Endothelial cell of umbilical vein (primary cell): Measurements from ENCODE around the gene TMEM184B. TPM values are rescaled to one million over a fixed set of nuclear protein-coding genes. Genes with fewer than 3 reads are reported as not detected.
"Not testable (repeated sequence)": the region's sequence is repeated elsewhere in the genome, so short reads cannot be mapped to it uniquely, and the experiment has no call there.

ENCODE experiments used
- BruUV-seq: library from RNA; stranded (reverse); fragments of 400-500 nt; replicated peaks from 2 replicates; lab custom pipeline; 2021; lab: Mats Ljungman, UMichigan
- CTCF ChIA-PET: fragments of 300-600, 350-600 bp; sonication (Branson Sonifier 250); formaldehyde crosslinking; loops from one replicate; lab custom pipeline; 2021; ENCODE audit warnings: antibody characterized with exemption, inconsistent platforms; lab: Charles Lee
- POLR2A ChIA-PET: fragments of 300-600, 350-600 bp; sonication (Branson Sonifier 250); formaldehyde crosslinking; loops from one replicate; lab custom pipeline; 2021; ENCODE audit warnings: antibody characterized with exemption, inconsistent platforms; lab: Charles Lee
- DNase-seq: peaks from one replicate; pipeline ENCODE4 v3.0.0-alpha.2; 2011; ENCODE audit warnings: low read depth, low spot score
- FAIRE-seq: peaks from 2 replicates; lab custom pipeline; 2011; peaks lifted over from hg19 to GRCh38; lab: Jason Lieb, UNC
- H2AFZ ChIP-seq: 2 replicates; pipeline ENCODE4 v1.6.0; 2012; ENCODE audit warnings: low read depth, low read length, control low read depth, inconsistent platforms
- H3K27ac ChIP-seq: 2 replicates; pipeline ENCODE4 v1.5.1; 2011; ENCODE audit warnings: low read depth, mild to moderate bottlenecking, control low read depth, low read length, moderate library complexity; ENCODE audit not compliant: insufficient read depth
- H3K27me3 ChIP-seq, 2 experiments: 2 replicates each; pipeline versions ENCODE4 v1.6.0 to v1.6.1; 2011; ENCODE audit warnings: low read length in 2 of 2, mixed read lengths in 1 of 2; ENCODE audit not compliant: control insufficient read depth in 2 of 2, insufficient read depth in 2 of 2
- H3K36me3 ChIP-seq, 2 experiments: 2 replicates in 1 of 2; 3 replicates in 1 of 2; pipeline ENCODE4 v1.5.1; 2011; ENCODE audit warnings: low read length in 2 of 2, mild to moderate bottlenecking in 1 of 2, moderate library complexity in 1 of 2; ENCODE audit not compliant: control insufficient read depth in 2 of 2, insufficient read depth in 2 of 2; ENCODE audit errors: extremely low read depth in 1 of 2
- H3K4me1 ChIP-seq: 3 replicates; pipeline ENCODE4 v1.5.1; 2011; ENCODE audit warnings: mild to moderate bottlenecking, low read length; ENCODE audit not compliant: control insufficient read depth, insufficient read depth; ENCODE audit errors: extremely low read depth
- H3K4me2 ChIP-seq: 2 replicates; pipeline ENCODE4 v1.6.1; 2011; ENCODE audit warnings: low read length, control low read depth, mixed read lengths; ENCODE audit not compliant: insufficient read depth
- H3K4me3 ChIP-seq, 3 experiments: fragments of 200-600 bp in 1 of 3; sonication (generic), shearing (Covaris generic) in 1 of 3; replicated peaks in 1 of 3; 2 replicates each; pipeline ENCODE4 v1.5.1; 2011 to 2016; ENCODE audit warnings: control low read depth in 3 of 3, low read length in 3 of 3, mild to moderate bottlenecking in 2 of 3, inconsistent platforms in 1 of 3, low read depth in 1 of 3, moderate library complexity in 1 of 3; ENCODE audit not compliant: insufficient read depth in 1 of 3
- H3K79me2 ChIP-seq: 2 replicates; pipeline ENCODE4 v1.6.0; 2012; ENCODE audit warnings: low read length, inconsistent platforms; ENCODE audit not compliant: control insufficient read depth, insufficient read depth
- H3K9ac ChIP-seq: replicated peaks from 2 replicates; pipeline ENCODE3; 2011; ENCODE audit warnings: low read length, control low read depth; ENCODE audit not compliant: insufficient read depth; ENCODE audit errors: extremely low read depth
- H3K9me1 ChIP-seq: replicated peaks from 3 replicates; pipeline ENCODE4 v1.6.0; 2011; ENCODE audit warnings: mild to moderate bottlenecking, low read length; ENCODE audit not compliant: control insufficient read depth, insufficient read depth; ENCODE audit errors: extremely low read depth
- H3K9me3 ChIP-seq: replicated peaks from 2 replicates; pipeline ENCODE4 v1.5.1; 2012; ENCODE audit warnings: low read length, inconsistent platforms; ENCODE audit not compliant: control insufficient read depth, insufficient read depth
- H4K20me1 ChIP-seq: replicated peaks from 2 replicates; pipeline ENCODE3; 2011; ENCODE audit warnings: mild to moderate bottlenecking, low read length; ENCODE audit not compliant: control insufficient read depth, insufficient read depth; ENCODE audit errors: extremely low read depth
- CTCF ChIP-seq, 2 donors: IDR thresholded peaks; 1 replicate in 1 of 2; 2 replicates in 1 of 2; pipeline ENCODE4 v1.5.1; 2011; ENCODE audit warnings: low read length in 2 of 2, mild to moderate bottlenecking in 2 of 2, moderate library complexity in 2 of 2, control low read depth in 1 of 2, inconsistent platforms in 1 of 2, low read depth in 1 of 2; ENCODE audit not compliant: insufficient read depth in 1 of 2; ENCODE audit errors: extremely low read depth in 1 of 2
- EZH2 ChIP-seq: IDR thresholded peaks from 2 replicates; pipeline ENCODE4 v1.6.1; 2012; ENCODE audit warnings: borderline replicate concordance, low read depth, mild to moderate bottlenecking, moderate library complexity, low read length, inconsistent platforms; ENCODE audit not compliant: severe bottlenecking
- FOS ChIP-seq: IDR thresholded peaks from 2 replicates; pipeline ENCODE4 v1.6.1; 2011; ENCODE audit warnings: mild to moderate bottlenecking, low read length, moderate library complexity, borderline replicate concordance; ENCODE audit not compliant: insufficient read depth
- GATA2 ChIP-seq: IDR thresholded peaks from 2 replicates; pipeline ENCODE4 v1.7.0; 2011; ENCODE audit warnings: low read depth, mild to moderate bottlenecking, moderate library complexity, mixed read lengths, low read length; ENCODE audit not compliant: insufficient read length, insufficient read depth
- JUN ChIP-seq: IDR thresholded peaks from 2 replicates; pipeline ENCODE4 v1.6.1; 2011; ENCODE audit warnings: borderline replicate concordance, low read depth; ENCODE audit not compliant: insufficient read length, insufficient read depth
- MYC ChIP-seq: IDR thresholded peaks from one replicate; pipeline ENCODE4 v1.6.1; 2011; ENCODE audit warnings: mild to moderate bottlenecking, low read depth, low read length
- POLR2A ChIP-seq: IDR thresholded peaks from 2 replicates; pipeline ENCODE4 v1.6.1; 2012; ENCODE audit warnings: low read depth, mild to moderate bottlenecking, control low read depth, low read length
- POLR2AphosphoS5 ChIP-seq: IDR thresholded peaks from 2 replicates; pipeline ENCODE4 v1.6.1; 2012; ENCODE audit warnings: low read depth, mild to moderate bottlenecking, control low read depth, low read length, moderate library complexity; ENCODE audit not compliant: insufficient read depth
- dilution Hi-C: fragments of 300-500 bp; cut with MboI; formaldehyde crosslinking; loops from one replicate; pipeline ENCODE4 v1.15.0; 2019; ENCODE audit warnings: low sequenced_read_pairs; ENCODE audit not compliant: extremely low pct_ligation_motif_present
- intact Hi-C: fragments of 100-400 bp; cut with micrococcal nuclease; formaldehyde crosslinking; loops from one replicate; pipeline ENCODE4 v1.10.0; 2022
- polyA plus RNA-seq, 4 experiments: library from polyadenylated mRNA; depleted of rRNA in 3 of 4; stranded (reverse) in 3 of 4; unstranded in 1 of 4; fragments of >200 nt; gene quantifications; 2 replicates each; pipeline versions ENCODE4 v1.2.1 to v1.2.3, GENCODE V29; 2011 to 2012; ENCODE audit warnings: missing spikeins in 1 of 4
- total RNA-seq: library from RNA; stranded (reverse); gene quantifications from 2 replicates; pipeline ENCODE4 v1.2.3, GENCODE V29; 2021
- TF ChIP-seq, protein P1 (sequence below): IDR thresholded peaks from 2 replicates; pipeline ENCODE4 v1.6.1; 2011; ENCODE audit not compliant: insufficient read depth, insufficient read length

Gene TMEM184B
- total and polyA plus RNA-seq, 2 donors (not counting 3 experiments of a cell fraction or from before 2014, with no cell fraction given): 72.5 to 96.6 TPM

DNA sequence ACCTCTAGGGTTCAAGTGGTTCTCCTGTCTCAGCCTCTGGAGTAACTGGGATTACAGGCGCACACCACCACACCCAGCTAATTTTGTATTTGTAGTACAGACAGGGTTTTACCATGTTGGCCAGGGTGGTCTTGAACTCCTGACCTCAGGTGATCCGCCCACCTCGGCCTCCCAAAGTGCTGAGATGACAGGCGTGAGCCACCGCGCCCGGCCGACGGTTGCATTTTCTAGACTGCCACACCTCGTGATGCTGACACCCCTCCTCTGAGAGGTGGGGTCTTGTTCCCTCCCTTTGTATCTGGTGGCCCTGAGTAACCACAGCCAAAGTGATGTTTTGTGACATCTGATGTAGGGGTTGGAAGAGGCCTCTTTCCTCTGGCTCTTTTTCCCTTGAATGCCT is 39.0 kb downstream of the TMEM184B start:
- H3K79me2 ChIP-seq, BruUV-seq, H3K9ac ChIP-seq, H3K9me3 ChIP-seq, DNase-seq, H3K9me1 ChIP-seq, H4K20me1 ChIP-seq, FAIRE-seq, H3K4me2 ChIP-seq, H3K27me3 ChIP-seq, H3K27ac ChIP-seq, dilution Hi-C loops, H3K4me3 ChIP-seq, H2AFZ ChIP-seq: not testable (repeated sequence)
- Histone ChIP-seq H3K36me3 (peaks cover 5 to 24% of the 10 kb centered on the region in 2 experiments), H3K4me1 (peaks cover 31% of the 10 kb centered on the region)
- POLR2A ChIA-PET: interaction anchor here (0.5 kb wide), 1 partner anchor 18 kb away, joined by 5 read pairs; no protein-coding TSS in a partner anchor
- intact Hi-C loops: loop anchor here (10.0 kb wide), 2 partner anchors 121 to 341 kb away; partner anchors contain the start of gene DMC1
- CTCF ChIA-PET: interaction anchor here (1.3 kb wide), 1 partner anchor 15 kb away, joined by 4 read pairs; no protein-coding TSS in a partner anchor

DNA sequence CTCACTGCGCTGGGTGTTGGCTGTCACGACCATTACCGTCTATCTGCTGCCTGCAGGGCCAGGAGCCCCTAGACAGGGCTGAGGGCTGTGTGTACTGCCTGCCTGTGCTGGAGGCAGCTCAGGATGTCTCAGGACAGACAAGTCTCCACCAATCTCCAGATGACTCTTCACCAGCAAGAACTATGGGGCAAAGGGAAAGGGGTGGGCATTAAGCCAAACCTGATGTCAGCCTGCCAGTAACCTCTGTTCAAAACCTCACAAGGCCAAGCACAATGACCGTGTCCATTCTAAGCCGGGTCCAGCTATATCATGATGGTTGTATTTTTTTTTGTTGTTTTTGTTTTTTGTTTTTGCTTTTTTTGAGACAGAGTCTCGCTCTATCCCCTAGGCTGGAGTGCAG is 39.4 kb downstream of the TMEM184B start:
- no TSS peak for BruUV-seq
- H3K4me3 ChIP-seq: no peak overlapping the region
- H3K9me1 ChIP-seq: no peaks in the 10 kb centered on the region
- POLR2A ChIA-PET: interaction anchor here (0.5 kb wide), 1 partner anchor 19 kb away, joined by 5 read pairs; no protein-coding TSS in a partner anchor
- peak; percentile 32 for DNase-seq
- intact Hi-C loops: loop anchor here (10.0 kb wide), 2 partner anchors 121 to 341 kb away; partner anchors contain the start of gene DMC1
- dilution Hi-C loops: no loop called here
- no peak overlapping the region for H3K4me2 ChIP-seq
- peak; percentile 89 for FAIRE-seq
- H2AFZ ChIP-seq: no peak overlapping the region
- TF ChIP-seq, protein P1, sequence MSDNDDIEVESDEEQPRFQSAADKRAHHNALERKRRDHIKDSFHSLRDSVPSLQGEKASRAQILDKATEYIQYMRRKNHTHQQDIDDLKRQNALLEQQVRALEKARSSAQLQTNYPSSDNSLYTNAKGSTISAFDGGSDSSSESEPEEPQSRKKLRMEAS: no peak
- TF ChIP-seq MYC (no peak), POLR2AphosphoS5 (no peak), JUN (no peak), GATA2 (no peak), EZH2 (no peak), FOS (no peak), POLR2A (no peak), CTCF (IDR thresholded peaks at IDR 0.05; ENCODE audit: extremely low read depth in 1 of 2, insufficient read depth in 1 of 2, low read depth in 1 of 2, low read length in 2 of 2) (no peak)
- H4K20me1 ChIP-seq: no peaks in the 10 kb centered on the region
- peaks cover 5 to 24% of the 10 kb centered on the region in 2 experiments for H3K36me3 ChIP-seq
- H3K9ac ChIP-seq: no peak overlapping the region
- CTCF ChIA-PET: interaction anchor here (0.8 to 1.3 kb wide), 5 partner anchors 13 to 181 kb away, joined by 3 to 4 read pairs (median 3); no protein-coding TSS in a partner anchor
- peaks cover 1% of the 10 kb centered on the region for H3K79me2 ChIP-seq
- H3K4me1 ChIP-seq: peaks cover 31% of the 10 kb centered on the region
- peak overlapping the region; percentile 1 for H3K27ac ChIP-seq
- no peaks in the 10 kb centered on the region for H3K9me3 ChIP-seq
- H3K27me3 ChIP-seq: no peaks in the 10 kb centered on the region
